A549 (cell line): ENCODE data around the gene MAP3K1. TPM values are rescaled to one million over a fixed set of nuclear protein-coding genes. Genes with fewer than 3 reads are reported as not detected.

ENCODE experiments used
- ATAC-seq, 2 experiments: fragments of 200-7000 bp in 1 of 2; fragments of >200 bp in 1 of 2; cut with Nextera tagmentation in 1 of 2; cut with Tn5 transposase in 1 of 2; 3 replicates each; pipeline versions ENCODE4 v1.8.0 to v1.9.1; 2018 to 2020; ENCODE audit warnings: mild to moderate bottlenecking in 1 of 2, moderate library complexity in 1 of 2
- CTCF ChIA-PET: fragments of 300-600 bp; sonication (Branson Sonifier 250); formaldehyde crosslinking; extraction: SDS; loops from one replicate; lab custom pipeline; 2021; ENCODE audit warnings: antibody characterized with exemption, inconsistent platforms; lab: Yijun Ruan, JAX
- POLR2A ChIA-PET: fragments of 350-600 bp; formaldehyde crosslinking; extraction: SDS; loops from one replicate; lab custom pipeline; 2021; ENCODE audit warnings: antibody characterized with exemption, inconsistent platforms; lab: Yijun Ruan, JAX
- DNase-seq, 2 experiments: peaks; one replicate each; pipeline versions ENCODE4 v3.0.0 to v3.0.0-alpha.2; 2011 to 2016; ENCODE audit warnings: low read depth in 1 of 2, low spot score in 1 of 2
- FAIRE-seq: peaks from 2 replicates; lab custom pipeline; 2011; peaks lifted over from hg19 to GRCh38; lab: Jason Lieb, UNC
- H3K27ac ChIP-seq, 2 experiments: fragments of >200 bp; sonication (Bioruptor Twin); formaldehyde crosslinking; 3 replicates each; pipeline ENCODE4 v1.5.1; 2016 to 2017
- H3K4me1 ChIP-seq: fragments of >200 bp; sonication (Bioruptor Twin); formaldehyde crosslinking; 3 replicates; pipeline ENCODE4 v1.6.1; 2016
- H3K4me2 ChIP-seq: fragments of >200 bp; sonication (Bioruptor Twin); formaldehyde crosslinking; 3 replicates; pipeline ENCODE4 v1.6.1; 2016
- H3K4me3 ChIP-seq: fragments of >200 bp; sonication (Bioruptor Twin); formaldehyde crosslinking; 3 replicates; pipeline ENCODE4 v1.5.1; 2016
- H3K9me3 ChIP-seq: fragments of >200 bp; sonication (Bioruptor Twin); formaldehyde crosslinking; 3 replicates; pipeline ENCODE4 v1.6.1; 2016
- ATOH8 ChIP-seq: fragments of 250-450 bp; sonication (Bioruptor Pico); IDR thresholded peaks from 2 replicates; pipeline ENCODE4 v1.5.0; 2020; ENCODE audit warnings: low read depth, mild to moderate bottlenecking, moderate library complexity
- CBX2 ChIP-seq: fragments of 200-600 bp; sonication (generic); IDR thresholded peaks from 2 replicates; pipeline ENCODE4 v1.6.1; 2016; ENCODE audit warnings: low read depth, mild to moderate bottlenecking, borderline replicate concordance
- CBX8 ChIP-seq: fragments of 200-600 bp; sonication (generic); IDR thresholded peaks from 2 replicates; pipeline ENCODE4 v1.6.1; 2016
- EHF ChIP-seq: fragments of 250-450 bp; sonication (Bioruptor Pico); IDR thresholded peaks from 2 replicates; pipeline ENCODE4 v1.5.0; 2020; ENCODE audit warnings: mild to moderate bottlenecking
- EHMT2 ChIP-seq: fragments of 200-600 bp; sonication (generic); IDR thresholded peaks from 2 replicates; pipeline ENCODE4 v1.6.1; 2016; ENCODE audit warnings: antibody characterized with exemption, low read depth, mild to moderate bottlenecking, moderate library complexity
- EP300 ChIP-seq, 2 experiments: fragments of >200 bp; sonication (Bioruptor Twin); formaldehyde crosslinking; IDR thresholded peaks; 2 replicates in 1 of 2; 3 replicates in 1 of 2; pipeline ENCODE4 v1.6.1; 2016 to 2017
- FOSB ChIP-seq: fragments of 250-450 bp; sonication (Bioruptor Pico); IDR thresholded peaks from 2 replicates; pipeline ENCODE4 v1.5.0; 2020; ENCODE audit warnings: mild to moderate bottlenecking, moderate library complexity
- FOSL2 ChIP-seq, 2 experiments: fragments of 450-650 bp in 1 of 2; fragments of >200 bp in 1 of 2; sonication (Bioruptor Twin) in 1 of 2; formaldehyde crosslinking; IDR thresholded peaks; 2 replicates each; pipeline versions ENCODE4 v1.5.0 to v1.6.1; 2016 to 2020; ENCODE audit warnings: mild to moderate bottlenecking in 1 of 2, moderate library complexity in 1 of 2
- GATA3 ChIP-seq: IDR thresholded peaks from 2 replicates; pipeline ENCODE4 v1.6.1; 2012; ENCODE audit warnings: borderline replicate concordance
- HDAC2 ChIP-seq: fragments of 200-600 bp; sonication (generic); IDR thresholded peaks from 2 replicates; pipeline ENCODE4 v1.6.1; 2016
- HOXB13 ChIP-seq: fragments of 250-450 bp; sonication (Bioruptor Pico); IDR thresholded peaks from 2 replicates; pipeline ENCODE4 v1.5.0; 2020; ENCODE audit warnings: low read depth, mild to moderate bottlenecking, moderate library complexity
- HOXB5 ChIP-seq: fragments of 250-450 bp; sonication (Bioruptor Pico); IDR thresholded peaks from 2 replicates; pipeline ENCODE4 v1.5.0; 2020; ENCODE audit warnings: mild to moderate bottlenecking, moderate library complexity
- JUNB ChIP-seq: fragments of >200 bp; sonication (Bioruptor Twin); formaldehyde crosslinking; IDR thresholded peaks from 2 replicates; pipeline ENCODE4 v1.6.1; 2016
- KDM5A ChIP-seq: fragments of 200-600 bp; sonication (generic); IDR thresholded peaks from 2 replicates; pipeline ENCODE4 v1.6.1; 2016; ENCODE audit warnings: antibody characterized with exemption, mild to moderate bottlenecking
- MAFK ChIP-seq: fragments of 450-650 bp; IDR thresholded peaks from 2 replicates; pipeline ENCODE4 v1.6.1; 2014; ENCODE audit not compliant: partially characterized antibody
- NPAS2 ChIP-seq: fragments of 250-450 bp; sonication (Bioruptor Pico); IDR thresholded peaks from 2 replicates; pipeline ENCODE4 v1.8.0; 2022; ENCODE audit warnings: mild to moderate bottlenecking, moderate library complexity, borderline replicate concordance
- PHF8 ChIP-seq: fragments of 200-600 bp; sonication (generic); IDR thresholded peaks from 2 replicates; pipeline ENCODE4 v1.6.1; 2016; ENCODE audit warnings: low read depth, mild to moderate bottlenecking, antibody characterized with exemption, moderate library complexity, borderline replicate concordance
- POLR2A ChIP-seq: IDR thresholded peaks from 2 replicates; pipeline ENCODE4 v1.6.1; 2012; ENCODE audit warnings: mild to moderate bottlenecking, low read length
- POLR2AphosphoS2 ChIP-seq: conservative IDR thresholded peaks from 2 replicates; pipeline ENCODE4 v1.6.1; 2012; ENCODE audit warnings: low read length, improper control_type of control experiment, inconsistent platforms
- RARB ChIP-seq: fragments of 250-450 bp; sonication (Bioruptor Pico); IDR thresholded peaks from 2 replicates; pipeline ENCODE4 v1.8.0; 2021; ENCODE audit warnings: mild to moderate bottlenecking, moderate library complexity
- REST ChIP-seq: fragments of 200-600 bp; sonication (generic); IDR thresholded peaks from 2 replicates; pipeline ENCODE4 v1.6.1; 2016; ENCODE audit warnings: antibody characterized with exemption, mild to moderate bottlenecking, moderate library complexity
- RNF2 ChIP-seq: fragments of 200-600 bp; sonication (generic); IDR thresholded peaks from 2 replicates; pipeline ENCODE4 v1.6.1; 2016; ENCODE audit warnings: low read depth, mild to moderate bottlenecking, antibody characterized with exemption, moderate library complexity, borderline replicate concordance
- SREBF2 ChIP-seq: fragments of 450-650 bp; IDR thresholded peaks from 2 replicates; pipeline ENCODE4 v1.6.1; 2014; ENCODE audit warnings: mild to moderate bottlenecking, moderate library complexity
- TFCP2L1 ChIP-seq: fragments of 250-450 bp; sonication (Bioruptor Pico); IDR thresholded peaks from 2 replicates; pipeline ENCODE4 v1.5.0; 2021; ENCODE audit warnings: mild to moderate bottlenecking
- TP53 ChIP-seq: fragments of 250-450 bp; sonication (Bioruptor Pico); IDR thresholded peaks from 2 replicates; pipeline ENCODE4 v1.5.0; 2021; ENCODE audit warnings: mild to moderate bottlenecking, moderate library complexity
- ZFP36 ChIP-seq: fragments of 450-650 bp; IDR thresholded peaks from 2 replicates; pipeline ENCODE4 v1.6.1; 2014; ENCODE audit warnings: borderline replicate concordance; ENCODE audit not compliant: partially characterized antibody
- ZNF302 ChIP-seq: fragments of 250-450 bp; sonication (Bioruptor Pico); IDR thresholded peaks from 2 replicates; pipeline ENCODE4 v1.9.0; 2021; ENCODE audit warnings: inconsistent platforms, mild to moderate bottlenecking, moderate library complexity
- ZSCAN20 ChIP-seq: fragments of 250-450 bp; sonication (Bioruptor Pico); IDR thresholded peaks from 2 replicates; pipeline ENCODE4 v1.8.0; 2022; ENCODE audit warnings: mild to moderate bottlenecking, moderate library complexity
- WGBS: methylation state at CpG from one replicate; pipeline ENCODE4 v1.1.6; 2017; ENCODE audit errors: missing lambda C conversion rate; 5-methylcytosine and 5-hydroxymethylcytosine counted together
- polyA plus RNA-seq, 4 experiments: library from polyadenylated mRNA; depleted of rRNA in 3 of 4; stranded (reverse); fragments of >200 nt; fragmentation: RNase III in 1 of 4; extraction: RNeasy Plus Mini Kit Qiagen cat#74134 plus additional on column Dnase treatment in 1 of 4; gene quantifications; 2 replicates in 3 of 4; 3 replicates in 1 of 4; pipeline ENCODE4 v1.2.3, GENCODE V29; 2011 to 2017

Gene MAP3K1
- polyA plus RNA-seq, 2 of the 4 experiments (the other 2 are of a cell fraction), result 1.9 to 5.1 TPM

GRCh38 chr5:56861893-56862485, 46.6 kb downstream of the MAP3K1 start:
- POLR2A ChIA-PET, result no interaction called here
- no peaks in the 10 kb centered on the region for H3K4me1 ChIP-seq
- no peak overlapping the region for H3K4me2 ChIP-seq
- CTCF ChIA-PET, result interaction anchor here (0.6 to 3.1 kb wide), 4 partner anchors 24 to 592 kb away, joined by 3 to 16 read pairs (median 8); no protein-coding TSS in a partner anchor
- H3K27ac ChIP-seq, result no peak overlapping the region
- ATAC-seq (no peak), DNase-seq (no peak), FAIRE-seq (no peak)
- TF ChIP-seq NPAS2, result no peak
- TF ChIP-seq TFCP2L1 (CRISPR knock-in tag), result no peak
- TF ChIP-seq PHF8, result no peak
- WGBS, result 69% methylated on average over 4 of the region's 4 CpGs
- H3K9me3 ChIP-seq, result no peaks in the 10 kb centered on the region
- no peak overlapping the region for H3K4me3 ChIP-seq

- no peaks in the 10 kb centered on the region for H3K4me1 ChIP-seq
- no peaks in the 10 kb centered on the region for H3K9me3 ChIP-seq
- no peak for ATAC-seq
- ChIA-PET POLR2A (no interaction called here), CTCF (interaction anchor here (0.6 to 0.7 kb wide), 2 partner anchors 24 to 420 kb away, joined by 3 read pairs; no protein-coding TSS in a partner anchor)
- TF ChIP-seq JUNB (no peak), HDAC2 (no peak), POLR2AphosphoS2 (no peak), FOSL2 (IDR thresholded peaks at IDR 0.05) (no peak), FOSL2 (CRISPR knock-in tag; IDR thresholded peaks at IDR 0.05) (no peak)
- no peak for DNase-seq
- FAIRE-seq, result no peak
- H3K4me3 ChIP-seq, result no peak overlapping the region
- H3K4me2 ChIP-seq, result no peak overlapping the region
- H3K27ac ChIP-seq, result no peak overlapping the region
- 87% methylated on average over 3 of the region's 3 CpGs for WGBS
Observed at GRCh38 chr5:56862909-56863308, 47.6 kb downstream of the MAP3K1 start.

- no peak for FAIRE-seq
- POLR2A ChIA-PET, result no interaction called here
- 81% methylated on average over 2 of the region's 2 CpGs for WGBS
- Histone ChIP-seq H3K4me3 (no peak overlapping the region), H3K4me1 (no peaks in the 10 kb centered on the region), H3K4me2 (no peak overlapping the region)
- DNase-seq, result no peak
- ATAC-seq, result no peak
- no peak for TF ChIP-seq REST
- no peak for TF ChIP-seq POLR2A
- TF ChIP-seq HOXB13 (CRISPR knock-in tag), result no peak
- no peak for TF ChIP-seq RARB (CRISPR knock-in tag)
- no peak for TF ChIP-seq TP53
- TF ChIP-seq RNF2, result no peak
- no peak for TF ChIP-seq NPAS2
- TF ChIP-seq, all 56 proteins: peak for 0
- CTCF ChIA-PET, result no interaction called here
- no peaks in the 10 kb centered on the region for H3K9me3 ChIP-seq
- no peak overlapping the region for H3K27ac ChIP-seq
Observed at GRCh38 chr5:56871777-56872176, 56.4 kb downstream of the MAP3K1 start.

GRCh38 chr5:56873056-56873455, 57.7 kb downstream of the MAP3K1 start:
- ChIA-PET POLR2A (no interaction called here), CTCF (interaction anchor here (0.8 to 1.2 kb wide), 2 partner anchors 9 to 265 kb away, joined by 3 to 4 read pairs; no protein-coding TSS in a partner anchor)
- FAIRE-seq, result no peak

More at GRCh38 chr5:56873056-56873455, 57.7 kb downstream of the MAP3K1 start:
- TF ChIP-seq ZNF302 (CRISPR knock-in tag), result no peak
- TF ChIP-seq SREBF2, result no peak
- no peak for TF ChIP-seq EHMT2
- no peak for TF ChIP-seq POLR2A
- no peak for TF ChIP-seq FOSB
- no peak for TF ChIP-seq EP300 (IDR thresholded peaks at IDR 0.05)
- TF ChIP-seq HOXB5 (CRISPR knock-in tag), result no peak
- TF ChIP-seq GATA3, result no peak
- no peak for TF ChIP-seq NPAS2
- TF ChIP-seq ZSCAN20 (CRISPR knock-in tag), result no peak
- no peak for TF ChIP-seq FOSL2 (IDR thresholded peaks at IDR 0.05)
- no peak for TF ChIP-seq FOSL2 (CRISPR knock-in tag; IDR thresholded peaks at IDR 0.05)
- TF ChIP-seq ZFP36, result no peak
- TF ChIP-seq CBX2, result no peak
- no peak for TF ChIP-seq ATOH8
- no peak for TF ChIP-seq MAFK
- TF ChIP-seq JUNB, result no peak
- TF ChIP-seq PHF8, result no peak
- TF ChIP-seq KDM5A, result no peak
- TF ChIP-seq EHF (CRISPR knock-in tag), result no peak
- TF ChIP-seq CBX8, result no peak
- Histone ChIP-seq H3K4me2 (no peak overlapping the region), H3K4me1 (no peaks in the 10 kb centered on the region), H3K4me3 (no peak overlapping the region), H3K9me3 (no peaks in the 10 kb centered on the region), H3K27ac (no peak overlapping the region)
- ATAC-seq (no peak), DNase-seq (no peak)
- 90% methylated on average over 3 of the region's 3 CpGs for WGBS
